Panc1 (cell line): ENCODE data around the gene NCBP1. TPM values are rescaled to one million over a fixed set of nuclear protein-coding genes. Genes with fewer than 3 reads are reported as not detected.

Experiments used
- ATAC-seq: fragments of 200-7000 bp; cut with Tn5 transposase; 2 replicates; pipeline ENCODE4 v1.9.1; 2020; ENCODE audit warnings: mild to moderate bottlenecking, moderate library complexity
- BruUV-seq: library from RNA; stranded (reverse); fragments of 400-500 nt; replicated peaks from 2 replicates; lab custom pipeline; 2021; lab: Mats Ljungman, UMichigan
- CTCF ChIA-PET: fragments of 300-600 bp; sonication (Branson Sonifier 250); formaldehyde crosslinking; loops from one replicate; lab custom pipeline; 2022; ENCODE audit warnings: antibody characterized with exemption; lab: Charles Lee
- POLR2A ChIA-PET: fragments of 300-600 bp; sonication (Branson Sonifier 250); formaldehyde crosslinking; loops from one replicate; lab custom pipeline; 2022; ENCODE audit warnings: antibody characterized with exemption; lab: Charles Lee
- DNase-seq: peaks from one replicate; pipeline ENCODE4 v3.0.0-alpha.2; 2010; ENCODE audit warnings: low read depth, low spot score
- H3K27ac ChIP-seq: 2 replicates; pipeline ENCODE4 v1.5.1; 2011; ENCODE audit warnings: mild to moderate bottlenecking, low read length, inconsistent platforms
- H3K27me3 ChIP-seq: fragments of 200-500 bp; sonication (Bioruptor generic); 2 replicates; pipeline ENCODE4 v1.6.0; 2014; ENCODE audit warnings: low read length, inconsistent platforms; ENCODE audit not compliant: control insufficient read depth, insufficient read depth
- H3K36me3 ChIP-seq: fragments of 200-500 bp; sonication (Bioruptor generic); 2 replicates; pipeline ENCODE4 v1.5.1; 2014; ENCODE audit warnings: inconsistent platforms, mild to moderate bottlenecking, low read length, moderate library complexity; ENCODE audit not compliant: control insufficient read depth, insufficient read depth
- H3K4me1 ChIP-seq: 2 replicates; pipeline ENCODE4 v1.5.1; 2011; ENCODE audit warnings: inconsistent platforms, mild to moderate bottlenecking, low read length, moderate library complexity; ENCODE audit not compliant: control insufficient read depth, insufficient read depth
- H3K4me3 ChIP-seq, 2 experiments: 2 replicates each; pipeline ENCODE4 v1.5.1; 2011 to 2012; ENCODE audit warnings: low read depth in 2 of 2, low read length in 2 of 2, mild to moderate bottlenecking in 2 of 2, inconsistent platforms in 1 of 2, moderate library complexity in 1 of 2
- H3K9me3 ChIP-seq: fragments of 200-500 bp; sonication (Bioruptor generic); 2 replicates; pipeline ENCODE4 v1.5.1; 2014; ENCODE audit warnings: low read depth, mild to moderate bottlenecking, inconsistent platforms, low read length, moderate library complexity; ENCODE audit not compliant: control insufficient read depth, insufficient read depth
- CTCF ChIP-seq: fragments of 450-650 bp; IDR thresholded peaks from 2 replicates; pipeline ENCODE4 v1.5.1; 2017; ENCODE audit warnings: mild to moderate bottlenecking
- POLR2AphosphoS5 ChIP-seq: IDR thresholded peaks from 2 replicates; pipeline ENCODE4 v1.6.1; 2012; ENCODE audit warnings: mild to moderate bottlenecking, low read depth, low read length, moderate library complexity
- REST ChIP-seq, 2 experiments: IDR thresholded peaks; 2 replicates each; pipeline ENCODE4 v1.6.1; 2011 to 2012; ENCODE audit warnings: low read depth in 2 of 2, control low read depth in 1 of 2, low read length in 1 of 2, mild to moderate bottlenecking in 1 of 2, moderate library complexity in 1 of 2; ENCODE audit not compliant: insufficient read depth in 1 of 2
- SIN3A ChIP-seq: IDR thresholded peaks from 2 replicates; pipeline ENCODE4 v1.6.1; 2012; ENCODE audit warnings: low read depth, mild to moderate bottlenecking, low read length, moderate library complexity, borderline replicate concordance; ENCODE audit not compliant: insufficient read depth
- TCF7L2 ChIP-seq: IDR thresholded peaks from 2 replicates; pipeline ENCODE4 v1.6.1; 2011; ENCODE audit warnings: mild to moderate bottlenecking, low read depth, low read length, inconsistent platforms
- in situ Hi-C: cut with HindIII; loops from 2 replicates; pipeline ENCODE4 v1.10.0; 2016; ENCODE audit warnings: low sequenced_read_pairs, low pct_unique_long_range_greater_than_20kb
- intact Hi-C: fragments of 100-400 bp; cut with micrococcal nuclease; formaldehyde crosslinking; loops from one replicate; pipeline ENCODE4 v1.10.0; 2022; ENCODE audit not compliant: unreplicated experiment
- total RNA-seq: library from RNA; stranded (reverse); gene quantifications from one replicate; pipeline ENCODE4 v1.2.1, GENCODE V29; 2021; ENCODE audit not compliant: unreplicated experiment

NCBP1 gene
- total RNA-seq, 1 experiment from 2014 or later = 30.1 TPM

GRCh38 chr9:97706246-97706645 lies 72.6 kb downstream of the NCBP1 start:
- POLR2A ChIA-PET = no interaction called here
- H3K4me3 ChIP-seq = no peak overlapping the region
- no peak overlapping the region for H3K27ac ChIP-seq
- no peaks in the 10 kb centered on the region for H3K9me3 ChIP-seq
- ATAC-seq = no peak
- no TSS peak for BruUV-seq
- in situ Hi-C loops (no loop called here), intact Hi-C loops (no loop called here)
- CTCF ChIA-PET = no interaction called here
- H3K27me3 ChIP-seq = no peaks in the 10 kb centered on the region
- no peak for DNase-seq
- TF ChIP-seq REST (IDR thresholded peaks at IDR 0.05; ENCODE audit: insufficient read depth in 1 of 2, low read depth in 2 of 2, low read length in 1 of 2) = no peak
- no peak for TF ChIP-seq CTCF
- no peak for TF ChIP-seq SIN3A
- TF ChIP-seq TCF7L2 = no peak
- no peak for TF ChIP-seq POLR2AphosphoS5
- no peaks in the 10 kb centered on the region for H3K4me1 ChIP-seq
- no peaks in the 10 kb centered on the region for H3K36me3 ChIP-seq

GRCh38 chr9:97710356-97711222 lies 77.0 kb downstream of the NCBP1 start:
- ChIA-PET CTCF (no interaction called here), POLR2A (no interaction called here)
- TF ChIP-seq CTCF = peak; percentile 79
- no peak for TF ChIP-seq REST (IDR thresholded peaks at IDR 0.05; ENCODE audit: insufficient read depth in 1 of 2, low read depth in 2 of 2, low read length in 1 of 2)
- no peak for DNase-seq
- H3K9me3 ChIP-seq = no peaks in the 10 kb centered on the region
- no peaks in the 10 kb centered on the region for H3K36me3 ChIP-seq
- no peaks in the 10 kb centered on the region for H3K4me1 ChIP-seq
- H3K27ac ChIP-seq = no peak overlapping the region
- intact Hi-C loops (loop anchor here (1.0 kb wide), 1 partner anchor 191 kb away; no protein-coding TSS in a partner anchor), in situ Hi-C loops (no loop called here)
- BruUV-seq = no TSS peak
- no peak overlapping the region for H3K4me3 ChIP-seq
- no peaks in the 10 kb centered on the region for H3K27me3 ChIP-seq
- ATAC-seq = peak; percentile 94
